Activated CD4-positive, CD25-positive, alpha-beta regulatory T cell treated with anti-CD3 and anti-CD28 coated beads, Interleukin-2, amount 50 U/mL, for 24 hours (primary cell): ENCODE data around the gene RASGEF1C.

Experiments used
- ATAC-seq, 2 donors: fragments of 150-1000 bp; cut with Tn5 transposase; one replicate each; pipeline ENCODE4 v1.10.0; 2021; ENCODE audit warnings: mild to moderate bottlenecking in 1 of 2, moderate library complexity in 1 of 2

RASGEF1C gene

DNA sequence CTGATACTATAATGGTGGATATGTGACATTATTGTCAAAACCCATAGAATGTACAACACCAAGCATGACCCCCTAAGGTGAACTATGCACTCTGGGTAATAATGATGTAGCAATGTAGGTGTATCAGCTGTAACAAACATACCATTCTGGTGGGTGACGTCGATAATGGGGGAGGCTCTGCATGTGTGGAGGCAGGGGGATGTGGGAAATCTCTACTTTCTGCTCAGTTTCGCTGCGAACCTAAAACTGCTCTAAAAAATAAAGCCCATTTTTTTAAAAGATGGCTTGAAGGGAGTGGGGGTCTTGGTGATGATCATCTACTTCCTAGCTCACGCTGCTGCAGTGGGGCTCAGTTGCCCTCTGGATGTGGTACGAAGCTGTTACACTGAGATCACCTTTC is 51.1 kb downstream of the RASGEF1C start:
- no peak for ATAC-seq

DNA sequence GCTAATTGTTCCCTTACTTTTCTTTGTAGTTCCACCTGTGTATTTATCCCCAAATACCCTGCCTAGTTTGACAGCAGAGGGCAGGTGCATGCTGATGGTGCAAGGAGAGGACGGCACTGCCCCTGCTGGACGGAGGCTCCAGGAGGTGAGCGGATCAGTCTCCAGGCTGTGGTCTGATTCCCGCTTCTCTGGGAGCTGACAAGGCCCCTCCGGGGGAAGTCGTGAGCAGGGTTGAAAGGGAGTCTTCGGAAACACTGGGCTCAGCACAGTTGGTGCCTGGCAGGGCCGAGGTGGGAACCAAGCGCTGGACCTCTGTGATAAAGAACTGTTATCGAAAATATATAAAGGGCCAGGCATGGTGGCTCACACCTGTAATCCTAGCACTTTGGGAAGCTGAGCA is 52.9 kb downstream of the RASGEF1C start:
- ATAC-seq = no peak

DNA sequence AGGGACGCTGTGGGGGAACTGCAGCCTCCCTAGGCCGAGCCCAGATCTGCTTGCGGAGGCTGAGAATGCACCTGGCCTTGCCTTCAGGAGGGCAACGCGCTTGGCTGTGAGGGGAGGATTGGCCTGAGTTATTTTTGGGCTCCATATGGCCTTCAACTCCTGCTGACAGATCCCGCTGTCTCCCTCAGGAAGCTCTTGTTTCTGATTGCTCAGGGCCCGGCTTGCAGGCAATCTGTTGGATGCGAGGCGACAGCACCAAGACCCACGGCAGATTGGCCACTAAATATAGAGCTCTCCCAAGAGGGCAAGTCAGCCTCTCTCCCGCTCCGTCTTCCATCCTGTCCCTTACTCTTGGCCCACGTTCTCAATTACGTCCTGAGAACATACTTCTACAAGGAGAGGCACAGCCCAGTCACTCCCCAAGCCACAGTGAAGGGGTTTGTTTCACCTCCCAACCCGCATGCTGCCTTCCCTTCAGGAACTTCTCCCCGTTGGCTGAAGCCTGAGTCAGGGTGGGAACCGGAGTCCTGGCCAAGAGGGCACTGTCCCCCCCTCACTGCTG is 53.6 kb downstream of the RASGEF1C start:
- no peak for ATAC-seq

GRCh38 chr5:180154821-180155364 is 54.1 kb downstream of the RASGEF1C start:
- ATAC-seq = no peak

DNA sequence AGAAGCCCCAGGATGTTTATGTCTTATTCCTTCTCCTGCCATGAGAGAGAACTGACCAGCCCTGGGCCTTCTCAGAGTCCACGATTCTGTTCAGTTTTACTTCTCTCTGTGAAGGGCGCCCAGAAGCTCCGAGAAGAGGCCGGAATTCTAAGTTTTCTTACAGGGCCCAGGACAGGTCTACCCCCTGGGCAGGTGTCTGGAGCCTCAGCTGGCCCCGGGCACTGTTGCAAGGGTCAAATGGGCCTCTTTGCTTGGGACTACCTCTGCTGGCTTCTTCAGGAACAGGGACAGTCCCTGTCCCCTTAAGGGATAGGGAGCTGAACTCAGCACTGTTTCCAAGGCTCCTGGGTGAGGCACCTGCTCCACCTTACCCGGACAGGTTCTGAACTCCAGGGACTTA is 55.0 kb downstream of the RASGEF1C start:
- no peak for ATAC-seq

- no peak for ATAC-seq
These were observed 55.9 kb downstream of the RASGEF1C start for GRCh38 chr5:180153099-180153498.

DNA sequence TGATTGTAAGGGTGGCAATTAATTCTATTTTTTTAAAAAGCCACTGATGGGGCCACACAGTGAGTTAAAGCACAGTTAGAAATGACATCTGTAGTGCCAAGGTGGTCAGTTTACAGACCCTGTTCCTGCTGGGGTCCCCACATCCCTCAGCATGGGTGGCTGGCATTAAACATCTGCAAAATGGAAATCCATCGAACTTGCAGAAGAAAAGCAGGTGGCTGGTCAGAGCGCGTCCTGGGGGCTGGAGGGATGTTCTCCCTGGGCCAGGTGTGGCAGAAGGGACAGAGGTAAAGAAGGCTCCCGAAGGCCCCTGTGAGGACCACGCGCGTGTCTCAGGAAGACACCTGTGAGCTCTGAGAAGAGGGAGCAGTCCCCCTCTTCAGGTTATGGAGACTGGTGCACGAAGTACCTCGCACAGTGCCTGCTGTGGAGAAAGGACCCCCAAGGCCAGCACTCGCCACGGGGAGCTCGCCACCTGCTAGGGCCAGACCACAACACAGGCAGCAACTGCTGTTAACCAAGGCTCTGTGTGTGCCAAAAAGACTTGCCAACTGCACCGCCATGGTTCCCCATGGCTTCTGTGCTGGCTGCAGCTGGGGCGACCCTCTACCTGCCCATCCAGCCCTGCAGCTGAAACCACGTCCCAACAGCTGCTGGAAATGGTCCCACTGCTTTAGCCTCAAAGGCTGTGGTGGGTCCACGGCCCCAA is 65.2 kb downstream of the RASGEF1C start:
- no peak for ATAC-seq

DNA sequence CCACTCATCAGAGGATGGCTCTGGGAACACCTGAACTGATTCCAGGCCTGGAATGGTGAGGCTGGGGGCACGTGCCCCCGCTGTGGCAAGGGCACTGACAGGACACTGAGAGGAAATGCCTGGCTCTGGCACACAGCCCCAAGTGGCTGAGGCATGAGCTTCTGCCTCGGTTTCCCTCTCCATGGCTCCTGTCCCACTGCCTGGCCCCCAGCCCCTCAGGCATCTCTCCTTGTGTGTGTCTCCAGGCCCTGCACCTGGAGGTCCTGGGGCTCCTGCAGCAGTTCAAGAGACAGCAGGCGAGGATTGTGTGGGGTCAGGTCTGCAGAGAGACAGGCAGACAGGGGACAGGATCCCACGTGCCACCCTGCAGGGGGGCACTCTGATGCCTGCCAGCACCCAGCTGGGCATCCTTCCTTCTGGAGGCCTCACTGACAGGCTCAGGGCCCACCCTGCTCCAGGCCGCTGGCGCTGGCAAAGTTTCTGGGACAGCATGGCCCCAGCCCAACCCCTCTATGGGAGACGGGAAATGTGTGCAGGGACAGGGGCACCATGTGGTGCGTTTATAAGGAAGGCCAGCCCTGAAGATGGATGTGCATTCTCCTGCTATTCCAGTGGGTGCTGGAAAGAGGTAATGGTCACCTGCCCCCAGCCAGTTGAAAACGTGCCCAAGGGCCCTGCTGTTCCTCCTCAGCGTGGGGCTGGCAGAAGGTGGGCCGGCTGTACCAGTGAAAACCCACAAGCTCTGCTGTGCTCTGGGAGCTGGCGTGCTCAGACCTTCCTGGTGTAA is 66.0 kb downstream of the RASGEF1C start:
- no peak for ATAC-seq

GRCh38 chr5:180142021-180142765 is 66.8 kb downstream of the RASGEF1C start:
- no peak for ATAC-seq

DNA sequence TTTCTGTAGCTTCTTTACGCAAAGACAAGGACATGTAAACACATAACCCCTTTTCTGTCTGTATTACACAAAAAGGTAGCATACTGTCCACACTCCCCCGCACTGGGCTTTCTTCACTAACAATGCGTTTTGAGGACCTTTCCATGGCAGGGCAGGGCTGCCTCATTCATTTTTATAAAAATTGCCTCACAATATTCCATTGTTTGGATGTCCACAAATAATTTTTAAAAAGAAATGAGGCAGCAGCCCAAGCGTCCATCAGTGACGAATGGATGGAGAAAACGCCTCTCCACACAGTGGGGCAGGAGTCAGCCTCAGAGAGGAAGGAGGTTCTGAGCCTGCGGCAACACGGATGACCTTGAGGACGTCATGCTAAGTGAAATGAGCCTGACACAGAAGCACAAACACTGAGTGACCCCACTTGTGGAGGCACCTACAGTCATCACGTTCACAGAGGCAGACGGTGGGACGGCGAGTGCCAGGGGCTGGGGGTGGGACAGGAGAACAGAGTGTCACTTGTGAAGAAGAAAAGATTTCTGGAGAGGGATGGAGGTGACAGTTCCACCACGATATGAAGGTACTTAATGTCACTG is 67.8 kb downstream of the RASGEF1C start:
- no peak for ATAC-seq

GRCh38 chr5:180140571-180140970 is 68.4 kb downstream of the RASGEF1C start:
- no peak for ATAC-seq

DNA sequence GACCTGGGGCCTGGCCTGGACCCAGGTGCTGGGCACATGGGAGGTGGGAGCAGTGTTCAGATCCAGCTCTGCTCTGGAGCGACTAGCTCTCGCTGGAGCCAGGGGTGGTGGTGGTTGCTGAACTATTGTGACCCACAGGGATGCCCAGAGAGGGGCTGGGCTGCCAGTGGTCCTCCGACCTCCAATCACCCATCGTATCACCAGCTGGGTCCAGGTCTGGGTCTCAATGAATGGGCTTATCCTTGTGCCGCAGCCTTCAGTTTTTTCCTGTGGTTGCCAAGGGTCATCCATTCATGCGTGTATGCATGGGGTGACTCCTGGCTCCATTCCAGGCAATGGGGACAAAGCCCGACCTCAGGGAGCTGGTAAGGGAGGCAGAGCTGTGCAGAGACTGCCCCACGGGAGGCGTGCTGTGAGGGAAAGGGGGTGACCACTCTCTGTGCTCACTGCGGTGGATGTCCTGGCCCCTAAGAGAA is 68.9 kb downstream of the RASGEF1C start:
- no peak for ATAC-seq

- ATAC-seq = no peak
These were observed 69.3 kb downstream of the RASGEF1C start for GRCh38 chr5:180139731-180140055.

- ATAC-seq = no peak
These were observed 69.9 kb downstream of the RASGEF1C start for GRCh38 chr5:180138976-180139730.

DNA sequence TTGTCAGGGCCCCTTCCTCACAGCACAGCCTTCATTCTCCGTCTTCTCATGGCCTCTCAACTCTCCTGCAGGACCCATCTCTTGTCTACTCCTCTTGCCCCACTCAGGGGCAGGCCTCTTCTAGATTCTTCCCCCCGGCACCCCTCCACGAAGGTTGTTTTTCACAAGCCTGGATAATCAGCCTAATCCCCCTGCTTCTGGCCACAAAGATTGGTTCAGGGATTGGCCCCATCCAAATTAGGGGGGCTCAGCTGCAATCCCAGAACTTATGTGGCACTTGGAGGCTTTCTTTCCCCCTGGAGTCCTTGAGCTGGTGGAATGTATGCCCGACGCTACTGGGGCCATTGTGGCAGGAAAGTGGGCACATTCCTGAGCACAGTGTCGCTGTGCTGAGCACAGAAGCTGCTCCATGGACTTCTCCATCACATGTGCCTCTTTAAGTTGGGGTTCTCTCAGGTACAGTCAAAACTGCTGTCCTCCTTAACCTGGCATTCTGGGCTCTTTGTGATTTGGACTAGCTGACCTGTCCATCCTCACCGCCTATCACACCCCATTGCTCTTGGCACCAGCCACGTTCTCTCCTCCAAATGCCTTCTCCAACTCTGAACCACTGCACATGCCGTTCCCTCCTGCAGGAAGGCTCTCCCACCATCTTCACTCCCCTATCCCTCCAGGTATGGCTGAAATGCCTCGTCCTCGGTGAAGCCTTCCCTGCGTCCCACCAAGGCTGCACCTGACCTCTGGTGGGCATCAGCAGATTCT is 70.6 kb downstream of the RASGEF1C start:
- ATAC-seq = no peak

- ATAC-seq = no peak
These were observed 71.4 kb downstream of the RASGEF1C start for GRCh38 chr5:180137401-180138213.

DNA sequence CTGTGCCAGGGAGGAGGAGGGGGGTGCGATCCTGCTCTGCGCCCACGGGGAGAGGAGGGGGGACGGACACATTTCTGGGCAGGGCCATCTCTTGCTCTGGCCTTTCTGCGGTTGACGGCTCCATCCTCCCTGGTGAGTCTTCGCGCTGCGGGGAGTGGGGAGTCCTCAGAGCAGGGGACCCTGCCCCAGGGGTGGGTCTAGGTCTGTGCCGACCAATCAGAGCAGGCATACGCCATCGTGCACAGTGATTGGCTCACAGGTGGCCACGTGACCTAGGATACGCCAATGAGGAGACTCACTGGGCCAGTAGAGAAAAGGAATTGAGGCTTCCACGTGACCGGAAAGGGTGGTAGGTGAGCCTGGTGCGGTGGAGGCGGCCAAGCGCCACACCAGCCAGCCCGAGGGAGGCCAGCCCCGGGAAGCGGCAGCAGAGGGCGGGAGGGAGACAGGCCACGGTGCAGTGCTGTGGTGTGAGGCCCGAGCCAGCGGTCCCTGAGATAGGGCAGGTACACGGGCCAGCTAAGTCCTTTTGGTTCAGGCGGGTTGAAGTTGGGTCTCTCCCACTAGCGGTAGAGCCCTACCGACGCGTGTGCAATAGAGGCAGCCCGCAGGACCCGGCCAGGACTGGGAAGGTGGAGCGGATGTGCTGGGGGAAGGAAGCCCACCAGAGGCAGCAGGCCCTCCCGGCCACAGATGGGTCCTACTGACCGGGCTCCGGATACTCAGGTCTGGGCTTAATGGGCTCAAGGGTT is 72.2 kb downstream of the RASGEF1C start:
- no peak for ATAC-seq

- no peak for ATAC-seq
These were observed 72.9 kb downstream of the RASGEF1C start for GRCh38 chr5:180135967-180136629.
